Measurements from ENCODE around the gene VAV1.
A peak's percentile ranks its signal among the peaks of the same experiment; 100 is the strongest.
"Not testable (repeated sequence)": the region's sequence is repeated elsewhere in the genome, so short reads cannot be mapped to it uniquely, and the experiment has no call there.

Gene VAV1

GRCh38 chr19:6737873-6738786 is 34.4 kb upstream of the VAV1 start:
- DNase-seq, result peak in 4 of 5 experiments; percentile 59 to 93 (median 66)

DNA sequence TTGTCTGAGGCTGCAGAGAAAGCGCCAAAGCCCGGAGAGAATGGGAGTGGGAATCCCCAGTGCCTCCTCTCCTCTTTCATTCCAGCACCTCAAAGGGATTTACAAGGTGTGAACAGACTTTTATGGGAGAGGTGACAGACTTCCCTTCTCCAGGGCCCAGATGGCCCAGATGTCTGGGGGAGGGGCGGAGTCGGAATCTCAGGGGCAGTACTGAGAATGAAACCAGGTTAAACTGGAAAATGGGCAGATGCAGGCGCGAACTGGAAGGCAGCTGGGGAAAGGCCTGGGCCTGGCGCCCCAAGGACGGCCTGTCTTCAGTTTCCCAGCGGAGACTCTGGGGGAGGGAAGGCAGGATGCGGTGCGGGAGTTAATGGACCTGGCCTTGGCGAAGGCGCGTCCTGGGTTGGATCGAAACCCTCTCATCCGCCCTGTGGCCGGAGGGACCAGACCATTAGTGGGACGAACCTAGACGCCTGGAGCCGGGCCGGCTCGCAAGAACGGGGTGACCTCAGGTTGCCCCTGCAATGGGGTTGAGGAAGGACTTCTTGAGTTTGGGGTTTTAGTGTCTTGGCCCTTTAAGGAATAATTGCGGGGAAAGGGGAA is 33.6 kb upstream of the VAV1 start:
- peak in 2 of 5 experiments; percentile 12 to 44 for DNase-seq

- peak; percentile 68 to 80 (median 72) for DNase-seq
Measured at GRCh38 chr19:6739390-6739882, 33.1 kb upstream of the VAV1 start, which contains the start of gene TRIP10. TRIP10 (plus strand) TSS chr19:6739680; CDS start chr19:6739762, 82 bp downstream.

- peak in 1 of 5 experiments; percentile 23 for DNase-seq
Measured at GRCh38 chr19:6739883-6740588, 32.5 kb upstream of the VAV1 start.

DNA sequence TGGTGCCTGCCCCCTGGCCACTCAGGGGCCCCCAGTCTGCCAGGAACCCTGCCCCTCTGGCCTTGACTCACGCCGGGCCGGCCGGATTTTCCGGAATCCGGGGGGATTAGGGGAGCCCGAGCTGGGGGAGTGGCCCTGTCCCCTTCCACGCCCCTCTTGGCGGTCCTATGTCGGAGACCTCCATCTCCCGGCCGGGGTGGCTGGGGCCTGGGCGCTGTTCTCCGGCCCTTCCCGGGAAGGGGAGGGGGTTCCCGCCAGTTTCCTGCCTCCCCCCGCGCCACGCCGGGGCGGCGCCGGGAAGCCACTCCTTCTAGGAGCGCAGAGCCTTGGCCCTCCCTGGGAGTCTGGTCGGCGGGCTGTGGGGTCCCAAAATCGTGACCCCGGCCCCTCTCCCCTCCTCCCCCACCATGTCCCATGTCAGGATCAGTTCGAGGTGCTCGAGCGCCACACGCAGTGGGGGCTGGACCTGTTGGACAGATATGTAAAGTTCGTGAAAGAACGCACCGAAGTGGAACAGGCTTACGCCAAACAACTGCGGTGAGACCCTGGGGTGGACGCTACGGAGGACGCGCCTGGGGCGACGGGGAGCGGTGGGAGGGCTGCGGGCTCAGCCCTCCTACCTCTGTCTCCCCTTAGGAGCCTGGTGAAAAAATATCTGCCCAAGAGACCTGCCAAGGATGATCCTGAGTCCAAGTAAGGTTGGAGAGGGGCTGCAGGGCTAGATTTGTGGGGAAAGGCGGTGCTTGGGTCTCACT is 31.7 kb upstream of the VAV1 start:
- no peak for DNase-seq

DNA sequence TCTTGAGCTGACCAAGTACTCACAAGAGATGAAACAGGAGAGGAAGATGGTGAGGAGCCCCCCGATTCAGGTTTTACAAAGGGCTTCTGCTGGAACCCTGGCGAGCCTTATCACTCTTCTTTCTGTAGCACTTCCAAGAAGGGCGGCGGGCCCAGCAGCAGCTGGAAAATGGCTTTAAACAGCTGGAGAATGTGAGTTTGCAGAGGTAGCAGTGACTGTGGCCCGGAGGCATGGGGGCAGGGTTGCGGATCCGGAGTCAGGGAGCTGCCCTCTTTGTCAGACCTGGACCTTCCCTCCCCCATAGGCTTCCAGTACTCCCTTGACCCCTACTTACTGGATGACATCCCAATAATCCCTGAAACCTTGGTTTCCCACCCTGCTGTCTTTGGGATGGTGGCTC is 29.4 kb upstream of the VAV1 start:
- DNase-seq, result no peak

- no peak for DNase-seq
Measured at GRCh38 chr19:6743714-6744380, 28.7 kb upstream of the VAV1 start.

DNA sequence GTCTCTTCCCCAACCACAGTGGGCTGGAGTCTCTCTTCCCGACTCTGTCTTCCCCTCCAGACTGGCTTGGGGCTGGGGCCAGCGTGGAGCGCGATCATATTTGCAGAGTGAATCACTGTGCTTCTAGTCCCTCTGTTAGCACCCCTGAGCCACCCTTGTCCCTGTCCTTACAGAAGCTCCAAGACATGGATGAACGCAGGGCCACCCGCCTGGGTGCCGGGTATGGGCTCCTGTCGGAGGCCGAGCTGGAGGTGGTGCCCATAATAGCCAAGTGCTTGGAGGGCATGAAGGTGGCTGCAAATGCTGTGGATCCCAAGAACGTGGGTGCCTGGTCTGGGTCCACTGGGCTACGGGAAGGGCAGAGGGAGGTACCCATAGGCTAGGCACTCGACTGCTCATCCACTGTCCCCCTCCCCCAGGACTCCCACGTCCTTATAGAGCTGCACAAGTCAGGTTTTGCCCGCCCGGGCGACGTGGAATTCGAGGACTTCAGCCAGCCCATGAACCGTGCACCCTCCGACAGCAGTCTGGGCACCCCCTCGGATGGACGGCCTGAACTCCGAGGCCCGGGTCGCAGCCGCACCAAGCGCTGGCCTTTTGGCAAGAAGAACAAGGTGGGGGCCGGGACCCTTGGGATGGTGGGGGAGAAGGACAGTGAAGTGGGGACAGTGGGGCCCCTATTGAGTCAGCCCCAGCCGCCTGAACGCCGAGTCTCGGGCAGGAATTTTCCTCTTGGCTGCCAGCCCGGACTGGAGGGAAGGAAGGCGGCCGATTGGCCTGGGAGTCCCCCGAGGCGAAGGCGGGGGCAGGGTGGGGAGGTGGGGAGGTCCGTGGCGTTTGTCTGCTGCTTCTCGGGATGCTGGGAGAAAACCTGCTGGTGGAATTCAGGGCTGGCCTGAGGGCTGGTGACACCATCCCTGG is 27.9 kb upstream of the VAV1 start:
- no peak for DNase-seq

GRCh38 chr19:6745965-6746364 is 26.5 kb upstream of the VAV1 start:
- DNase-seq, result no peak

GRCh38 chr19:6748543-6748942 is 24.0 kb upstream of the VAV1 start:
- not testable (repeated sequence) for DNase-seq

DNA sequence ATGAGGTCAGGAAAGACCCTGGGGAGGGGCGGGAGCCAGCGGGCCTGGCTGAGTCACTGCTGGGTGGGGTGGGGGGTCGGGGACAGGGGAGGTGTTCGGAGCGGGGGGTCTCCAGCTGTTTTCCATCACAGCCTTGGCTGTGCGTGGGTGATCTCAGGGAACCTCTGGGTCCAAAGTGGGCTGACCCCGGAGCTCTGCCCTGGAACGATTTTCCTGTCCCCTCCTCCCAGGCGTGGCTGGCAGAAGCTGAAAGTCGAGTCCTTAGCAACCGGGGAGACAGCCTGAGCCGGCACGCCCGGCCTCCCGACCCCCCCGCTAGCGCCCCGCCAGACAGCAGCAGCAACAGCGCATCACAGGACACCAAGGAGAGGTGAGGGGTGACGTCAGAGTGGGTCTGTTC is 22.4 kb upstream of the VAV1 start:
- DNase-seq, result no peak

- DNase-seq, result no peak
Measured at GRCh38 chr19:6751189-6751588, 21.3 kb upstream of the VAV1 start.

- DNase-seq, result no peak
Measured at GRCh38 chr19:6752256-6753177, 20.0 kb upstream of the VAV1 start.

DNA sequence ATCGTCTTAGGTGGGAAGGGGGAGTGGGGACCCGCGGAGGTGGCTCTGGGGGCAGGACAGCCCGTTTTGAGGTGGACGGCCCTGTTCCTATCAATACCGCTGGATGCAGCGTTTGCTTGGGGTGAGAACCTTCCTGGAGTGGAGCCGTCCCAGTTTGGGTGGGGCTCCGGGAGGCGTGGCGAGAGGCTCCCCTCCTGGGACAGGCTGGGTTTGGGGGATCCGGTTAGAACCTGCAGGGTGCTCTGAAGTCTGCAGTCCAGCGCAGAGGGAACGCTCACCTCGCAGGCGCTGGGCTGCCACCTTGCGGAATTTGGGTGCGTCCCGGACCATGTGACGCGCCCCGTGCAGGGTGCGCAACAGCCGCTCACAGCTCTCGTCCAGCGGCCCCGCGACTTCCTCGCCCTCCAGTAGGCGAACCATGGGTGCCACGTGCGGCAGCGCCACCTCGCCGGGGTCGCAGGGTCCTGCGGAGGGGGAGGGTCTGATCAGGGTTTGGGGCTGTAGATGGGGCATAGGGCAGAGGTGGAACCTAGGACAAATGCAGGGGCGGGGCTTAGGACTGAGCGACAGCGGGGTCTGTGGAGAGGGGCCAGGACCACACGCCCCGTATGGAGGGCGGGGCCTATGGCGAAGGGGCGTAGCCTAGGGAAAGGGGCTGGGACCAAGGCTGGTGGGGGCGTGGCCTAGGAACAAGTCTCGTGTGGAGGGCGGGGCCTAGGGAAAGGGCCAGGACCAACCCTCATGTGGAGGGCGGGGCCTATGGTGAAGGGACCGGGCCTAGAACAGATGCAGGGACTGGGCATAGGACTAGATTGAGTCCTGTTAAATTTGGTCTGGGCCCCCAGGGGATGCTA is 19.1 kb upstream of the VAV1 start:
- peak; percentile 64 to 79 (median 66) for DNase-seq

DNA sequence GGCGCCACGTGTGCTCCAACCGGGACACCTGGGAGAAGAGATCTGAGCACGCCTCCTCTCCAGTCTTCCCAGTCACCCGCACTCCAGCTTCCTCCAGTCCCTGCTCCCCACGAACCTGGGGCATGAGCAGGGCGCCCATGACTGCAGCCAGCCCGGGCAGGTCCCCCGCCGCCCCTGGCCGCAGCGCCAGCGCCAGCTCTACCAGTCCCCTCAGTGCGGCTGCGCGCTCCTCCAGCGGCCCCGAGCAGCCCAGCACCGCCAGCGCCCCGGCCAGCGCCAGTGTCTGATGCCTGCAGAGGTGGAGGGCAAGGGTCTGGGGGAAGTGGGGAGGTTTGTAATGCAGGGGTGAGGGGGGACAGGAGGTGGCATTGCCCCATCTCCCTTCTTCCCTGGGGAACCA is 18.4 kb upstream of the VAV1 start:
- DNase-seq, result no peak

GRCh38 chr19:6754653-6755463 is 17.6 kb upstream of the VAV1 start:
- DNase-seq, result no peak

GRCh38 chr19:6760606-6761005 is 11.9 kb upstream of the VAV1 start:
- no peak for DNase-seq
